ENCODE data around the gene UVRAG.

Gene UVRAG

DNA sequence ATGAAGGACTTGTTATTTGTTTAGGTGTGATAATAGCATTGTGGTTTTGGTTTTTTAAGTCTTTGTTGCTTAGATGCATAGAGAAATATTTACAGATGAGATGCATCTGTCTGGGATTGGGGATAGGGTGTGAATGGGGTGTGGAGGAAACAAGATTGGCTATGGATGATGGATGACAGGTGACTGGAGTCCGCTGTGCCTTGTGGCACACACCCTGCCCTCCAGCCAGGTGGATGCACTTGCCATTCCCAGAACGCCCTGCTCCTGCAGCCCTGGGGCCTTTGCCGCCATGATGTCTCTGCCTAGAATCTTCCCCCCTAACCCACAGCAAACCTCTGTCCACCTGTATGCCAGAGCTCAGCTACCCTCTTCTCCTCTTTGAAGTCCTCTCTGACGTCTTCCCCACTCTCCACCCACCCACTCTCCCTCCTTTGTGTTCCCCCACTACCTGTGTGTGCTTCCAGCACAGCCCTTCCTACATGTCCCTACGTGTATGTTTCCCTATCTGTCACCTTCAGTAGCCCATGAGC lies 336.6 kb downstream of the UVRAG start:
- TF ChIP-seq TCF12 (IDR thresholded peaks at IDR 0.05; ENCODE audit: low read depth): no peak

DNA sequence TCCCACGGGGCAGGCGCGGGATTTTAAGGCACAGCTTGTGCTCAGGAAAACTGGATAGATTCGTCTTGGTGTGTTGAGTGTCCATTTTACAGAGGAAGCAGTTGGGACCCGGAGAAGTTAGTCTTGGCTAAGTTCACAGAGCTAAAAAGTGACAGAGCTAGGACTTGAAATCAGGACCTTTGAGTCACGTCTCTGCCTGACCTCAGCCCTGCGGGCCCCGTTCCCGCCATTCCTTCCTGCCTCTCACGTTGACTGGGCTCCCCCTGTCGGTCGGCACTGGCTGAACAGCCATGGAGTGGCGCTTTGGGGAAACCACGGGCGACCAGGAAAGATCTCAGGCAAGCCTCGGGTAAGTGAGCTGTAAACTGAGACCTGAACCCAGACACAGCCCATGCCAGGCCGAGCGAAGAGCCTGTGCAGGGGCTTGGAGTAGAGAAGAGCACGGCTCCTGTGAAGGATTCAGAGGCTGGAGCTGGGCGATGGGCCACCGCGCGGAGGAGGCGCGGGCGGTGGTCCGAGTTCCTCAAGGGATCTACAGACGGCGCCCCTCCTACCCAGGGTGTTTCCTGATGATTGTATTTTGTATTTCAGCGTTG lies 337.2 kb downstream of the UVRAG start:
- TF ChIP-seq, protein P1, sequence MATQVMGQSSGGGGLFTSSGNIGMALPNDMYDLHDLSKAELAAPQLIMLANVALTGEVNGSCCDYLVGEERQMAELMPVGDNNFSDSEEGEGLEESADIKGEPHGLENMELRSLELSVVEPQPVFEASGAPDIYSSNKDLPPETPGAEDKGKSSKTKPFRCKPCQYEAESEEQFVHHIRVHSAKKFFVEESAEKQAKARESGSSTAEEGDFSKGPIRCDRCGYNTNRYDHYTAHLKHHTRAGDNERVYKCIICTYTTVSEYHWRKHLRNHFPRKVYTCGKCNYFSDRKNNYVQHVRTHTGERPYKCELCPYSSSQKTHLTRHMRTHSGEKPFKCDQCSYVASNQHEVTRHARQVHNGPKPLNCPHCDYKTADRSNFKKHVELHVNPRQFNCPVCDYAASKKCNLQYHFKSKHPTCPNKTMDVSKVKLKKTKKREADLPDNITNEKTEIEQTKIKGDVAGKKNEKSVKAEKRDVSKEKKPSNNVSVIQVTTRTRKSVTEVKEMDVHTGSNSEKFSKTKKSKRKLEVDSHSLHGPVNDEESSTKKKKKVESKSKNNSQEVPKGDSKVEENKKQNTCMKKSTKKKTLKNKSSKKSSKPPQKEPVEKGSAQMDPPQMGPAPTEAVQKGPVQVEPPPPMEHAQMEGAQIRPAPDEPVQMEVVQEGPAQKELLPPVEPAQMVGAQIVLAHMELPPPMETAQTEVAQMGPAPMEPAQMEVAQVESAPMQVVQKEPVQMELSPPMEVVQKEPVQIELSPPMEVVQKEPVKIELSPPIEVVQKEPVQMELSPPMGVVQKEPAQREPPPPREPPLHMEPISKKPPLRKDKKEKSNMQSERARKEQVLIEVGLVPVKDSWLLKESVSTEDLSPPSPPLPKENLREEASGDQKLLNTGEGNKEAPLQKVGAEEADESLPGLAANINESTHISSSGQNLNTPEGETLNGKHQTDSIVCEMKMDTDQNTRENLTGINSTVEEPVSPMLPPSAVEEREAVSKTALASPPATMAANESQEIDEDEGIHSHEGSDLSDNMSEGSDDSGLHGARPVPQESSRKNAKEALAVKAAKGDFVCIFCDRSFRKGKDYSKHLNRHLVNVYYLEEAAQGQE (IDR thresholded peaks at IDR 0.05; ENCODE audit: low read depth): no peak
- TF ChIP-seq YY1 (IDR thresholded peaks at IDR 0.05; ENCODE audit: low read depth) (peak; percentile 77), CREB1 (IDR thresholded peaks at IDR 0.05; ENCODE audit: low read depth) (no peak), RAD21 (IDR thresholded peaks at IDR 0.05; ENCODE audit: low read depth) (peak; percentile 95)
- TF ChIP-seq, protein P2, sequence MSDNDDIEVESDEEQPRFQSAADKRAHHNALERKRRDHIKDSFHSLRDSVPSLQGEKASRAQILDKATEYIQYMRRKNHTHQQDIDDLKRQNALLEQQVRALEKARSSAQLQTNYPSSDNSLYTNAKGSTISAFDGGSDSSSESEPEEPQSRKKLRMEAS (IDR thresholded peaks at IDR 0.05): peak; percentile 86

DNA sequence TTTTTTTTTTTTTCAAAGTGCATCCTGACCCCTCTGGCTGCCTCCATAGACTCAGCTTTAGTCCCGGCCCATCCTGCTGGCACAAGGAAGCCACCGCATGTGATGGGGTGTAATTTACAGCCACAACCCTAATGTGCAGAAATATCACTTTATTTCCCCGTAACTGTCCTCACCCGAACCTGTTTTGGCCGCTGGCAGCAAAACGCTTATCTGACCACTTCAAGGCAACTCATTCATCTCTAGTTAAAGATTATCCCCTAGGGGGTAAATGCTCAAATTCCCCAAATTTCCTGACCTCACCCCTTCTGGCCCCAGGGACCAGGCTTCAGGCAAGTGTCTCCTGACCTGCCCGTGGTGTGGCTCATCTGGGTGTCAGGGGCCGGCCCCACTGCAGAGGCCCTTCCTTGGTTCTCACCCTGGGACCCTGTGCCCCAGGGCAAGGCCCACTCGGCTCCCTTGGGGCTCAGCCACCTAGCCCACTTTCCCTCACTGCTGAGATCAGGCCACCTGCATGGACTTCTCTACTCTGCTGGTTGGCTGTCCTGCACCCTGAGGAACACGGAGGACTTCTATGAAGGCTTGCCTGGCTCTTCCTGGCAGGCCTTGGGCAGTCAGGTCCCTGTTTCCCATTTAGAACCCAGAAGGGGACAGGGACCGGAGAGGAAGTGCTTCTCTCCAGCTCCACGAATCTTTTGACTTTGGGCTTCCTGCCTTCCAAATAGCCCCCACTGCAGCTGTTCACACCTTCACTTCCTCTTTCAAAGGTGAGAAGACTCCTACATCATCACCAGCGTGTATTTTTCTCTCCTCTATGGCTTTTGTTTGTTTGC lies 337.9 kb downstream of the UVRAG start:
- TF ChIP-seq RAD21 (IDR thresholded peaks at IDR 0.05; ENCODE audit: low read depth) (no peak), EP300 (IDR thresholded peaks at IDR 0.05; ENCODE audit: borderline replicate concordance) (no peak)
- TF ChIP-seq, protein P1 (IDR thresholded peaks at IDR 0.05; ENCODE audit: low read depth): no peak

DNA sequence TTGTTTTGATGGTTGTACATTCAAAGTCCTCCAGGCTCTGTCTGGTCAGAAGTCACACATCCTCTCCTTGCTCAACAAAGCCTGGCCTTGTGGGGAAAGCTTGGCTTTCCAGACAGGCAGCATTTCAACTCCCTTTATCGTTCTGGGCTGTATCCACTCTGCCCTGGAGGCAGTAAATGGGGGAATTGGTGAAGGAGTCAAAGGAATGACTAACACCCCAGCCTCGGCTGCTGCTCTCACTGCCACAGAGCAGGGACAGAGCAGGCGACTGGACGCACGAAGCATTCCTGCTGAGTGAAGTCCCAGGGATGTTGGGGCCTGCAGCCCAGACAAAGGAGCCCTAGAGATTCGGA lies 338.5 kb downstream of the UVRAG start:
- TF ChIP-seq CREB1 (IDR thresholded peaks at IDR 0.05; ENCODE audit: low read depth) (no peak), EGR1 (IDR thresholded peaks at IDR 0.05) (no peak), YY1 (IDR thresholded peaks at IDR 0.05; ENCODE audit: low read depth) (no peak), FOXM1 (IDR thresholded peaks at IDR 0.05; ENCODE audit: borderline replicate concordance, low read depth) (no peak), NFIC (IDR thresholded peaks at IDR 0.05) (no peak), EP300 (IDR thresholded peaks at IDR 0.05; ENCODE audit: borderline replicate concordance) (no peak)
- TF ChIP-seq, protein P2 (IDR thresholded peaks at IDR 0.05): no peak

DNA sequence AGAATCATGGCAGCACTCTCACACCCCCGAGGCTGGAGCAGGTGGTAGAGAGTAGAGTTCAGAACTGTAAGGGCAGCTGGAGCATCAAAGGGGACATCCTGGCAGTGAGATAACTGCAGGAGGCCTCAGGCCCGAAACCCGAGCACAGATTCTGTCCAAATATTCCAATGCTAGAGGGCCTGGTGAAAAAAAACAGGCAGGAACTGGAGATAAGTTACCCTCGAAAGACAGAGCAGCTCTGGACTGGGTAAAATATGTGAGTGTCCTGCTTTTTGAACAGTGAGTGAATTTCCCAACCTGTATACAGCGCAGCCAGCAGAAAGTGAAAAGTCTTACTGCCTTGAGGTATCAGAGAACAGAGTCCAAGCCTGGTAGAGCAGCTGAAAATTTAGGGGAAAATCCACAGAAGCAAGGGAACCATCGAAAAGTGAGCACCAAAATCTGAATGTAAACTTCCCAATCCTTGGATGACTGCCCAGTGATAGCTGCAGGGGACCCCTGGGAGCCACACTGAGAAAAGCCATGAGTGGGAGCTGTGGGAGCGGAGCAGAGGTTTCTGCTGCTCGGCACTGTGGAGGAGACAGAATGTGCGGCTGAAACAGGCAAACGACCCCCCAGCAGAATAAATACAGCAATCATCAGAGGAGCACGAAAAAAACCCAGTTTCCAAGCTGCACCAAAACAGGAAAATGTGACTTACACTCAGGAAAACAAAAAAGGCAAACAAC lies 340.7 kb downstream of the UVRAG start:
- TF ChIP-seq CREB1 (IDR thresholded peaks at IDR 0.05; ENCODE audit: low read depth) (no peak), FOXM1 (IDR thresholded peaks at IDR 0.05; ENCODE audit: borderline replicate concordance, low read depth) (no peak), TCF12 (IDR thresholded peaks at IDR 0.05; ENCODE audit: low read depth) (no peak), YY1 (IDR thresholded peaks at IDR 0.05; ENCODE audit: low read depth) (no peak), RAD21 (IDR thresholded peaks at IDR 0.05; ENCODE audit: low read depth) (no peak), TEAD4 (IDR thresholded peaks at IDR 0.05) (no peak), EGR1 (IDR thresholded peaks at IDR 0.05) (no peak), CEBPB (IDR thresholded peaks at IDR 0.05) (no peak)
- TF ChIP-seq, protein P1 (IDR thresholded peaks at IDR 0.05; ENCODE audit: low read depth): no peak
- TF ChIP-seq, protein P3, sequence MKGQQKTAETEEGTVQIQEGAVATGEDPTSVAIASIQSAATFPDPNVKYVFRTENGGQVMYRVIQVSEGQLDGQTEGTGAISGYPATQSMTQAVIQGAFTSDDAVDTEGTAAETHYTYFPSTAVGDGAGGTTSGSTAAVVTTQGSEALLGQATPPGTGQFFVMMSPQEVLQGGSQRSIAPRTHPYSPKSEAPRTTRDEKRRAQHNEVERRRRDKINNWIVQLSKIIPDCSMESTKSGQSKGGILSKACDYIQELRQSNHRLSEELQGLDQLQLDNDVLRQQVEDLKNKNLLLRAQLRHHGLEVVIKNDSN (IDR thresholded peaks at IDR 0.05): no peak
- TF ChIP-seq, protein P2 (IDR thresholded peaks at IDR 0.05): no peak

Measured in Ishikawa (cell line).